Esophagus muscularis mucosa (tissue), 4 donors: ENCODE data around the gene NEURL3. TPM values are rescaled to one million over a fixed set of nuclear protein-coding genes. Genes with fewer than 3 reads are reported as not detected.

Experiments
- DNase-seq: peaks from one replicate; pipeline ENCODE4 v3.0.0-alpha.2; 2017; ENCODE audit errors: extremely low spot score
- H3K27ac ChIP-seq, 4 donors: fragments of 200-600 bp; sonication (generic); replicated peaks in 1 of 4; 1 replicate in 3 of 4; 2 replicates in 1 of 4; pipeline ENCODE4 v1.5.1; 2016 to 2019; ENCODE audit warnings: mild to moderate bottlenecking in 1 of 4
- H3K27me3 ChIP-seq, 4 donors: fragments of 200-600 bp; sonication (generic); one replicate each; pipeline versions ENCODE4 v1.5.1 to v1.6.0; 2016 to 2019
- H3K36me3 ChIP-seq, 4 donors: fragments of 200-600 bp; sonication (generic); one replicate each; pipeline ENCODE4 v1.5.1; 2016 to 2019
- H3K4me1 ChIP-seq, 4 donors: fragments of 200-600 bp; sonication (generic); one replicate each; pipeline ENCODE4 v1.5.1; 2016 to 2019
- H3K4me3 ChIP-seq, 4 donors: fragments of 200-600 bp; sonication (generic); 1 replicate in 2 of 4; 2 replicates in 2 of 4; pipeline ENCODE4 v1.5.1; 2016 to 2019; ENCODE audit warnings: mild to moderate bottlenecking in 4 of 4, moderate library complexity in 1 of 4
- H3K9me3 ChIP-seq, 4 donors: fragments of 200-600 bp; sonication (generic); 1 replicate in 3 of 4; 2 replicates in 1 of 4; pipeline ENCODE4 v1.5.1; 2016 to 2019
- EP300 ChIP-seq: sonication (generic); formaldehyde crosslinking; IDR thresholded peaks from one replicate; pipeline ENCODE4 v1.6.1; 2017; ENCODE audit warnings: antibody characterized with exemption
- POLR2A ChIP-seq: fragments of 450-650 bp; IDR thresholded peaks from one replicate; pipeline ENCODE4 v1.6.1; 2017; ENCODE audit warnings: antibody characterized with exemption, moderate library complexity, mild to moderate bottlenecking, low read depth
- POLR2AphosphoS5 ChIP-seq, 2 donors: sonication (generic); formaldehyde crosslinking; IDR thresholded peaks; one replicate each; pipeline ENCODE4 v1.6.1; 2017; ENCODE audit warnings: antibody characterized with exemption in 2 of 2
- WGBS: methylation state at CpG from one replicate; pipeline ENCODE4 v1.1.5; 2018; 5-methylcytosine and 5-hydroxymethylcytosine counted together
- intact Hi-C: fragments of 100-400 bp; cut with DNase I; formaldehyde crosslinking; loops from one replicate; pipeline ENCODE4 v1.15.1; 2023
- total RNA-seq, 4 donors: library from RNA; depleted of rRNA; stranded (reverse); fragments of >200 nt; gene quantifications; one replicate each; pipeline versions ENCODE4 v1.1.0 to v1.2.1, GENCODE V29; 2016
- TF ChIP-seq, protein P1 (sequence below), 3 experiments: fragments of 200-600 bp in 2 of 3; fragments of 450-650 bp in 1 of 3; sonication (generic) in 2 of 3; IDR thresholded peaks; one replicate each; pipeline ENCODE4 v1.5.1; 2017 to 2019; ENCODE audit warnings: antibody characterized with exemption in 3 of 3, mild to moderate bottlenecking in 2 of 3, moderate library complexity in 1 of 3

The NEURL3 gene
- total RNA-seq, 4 donors from 2014 or later: not detected

DNA sequence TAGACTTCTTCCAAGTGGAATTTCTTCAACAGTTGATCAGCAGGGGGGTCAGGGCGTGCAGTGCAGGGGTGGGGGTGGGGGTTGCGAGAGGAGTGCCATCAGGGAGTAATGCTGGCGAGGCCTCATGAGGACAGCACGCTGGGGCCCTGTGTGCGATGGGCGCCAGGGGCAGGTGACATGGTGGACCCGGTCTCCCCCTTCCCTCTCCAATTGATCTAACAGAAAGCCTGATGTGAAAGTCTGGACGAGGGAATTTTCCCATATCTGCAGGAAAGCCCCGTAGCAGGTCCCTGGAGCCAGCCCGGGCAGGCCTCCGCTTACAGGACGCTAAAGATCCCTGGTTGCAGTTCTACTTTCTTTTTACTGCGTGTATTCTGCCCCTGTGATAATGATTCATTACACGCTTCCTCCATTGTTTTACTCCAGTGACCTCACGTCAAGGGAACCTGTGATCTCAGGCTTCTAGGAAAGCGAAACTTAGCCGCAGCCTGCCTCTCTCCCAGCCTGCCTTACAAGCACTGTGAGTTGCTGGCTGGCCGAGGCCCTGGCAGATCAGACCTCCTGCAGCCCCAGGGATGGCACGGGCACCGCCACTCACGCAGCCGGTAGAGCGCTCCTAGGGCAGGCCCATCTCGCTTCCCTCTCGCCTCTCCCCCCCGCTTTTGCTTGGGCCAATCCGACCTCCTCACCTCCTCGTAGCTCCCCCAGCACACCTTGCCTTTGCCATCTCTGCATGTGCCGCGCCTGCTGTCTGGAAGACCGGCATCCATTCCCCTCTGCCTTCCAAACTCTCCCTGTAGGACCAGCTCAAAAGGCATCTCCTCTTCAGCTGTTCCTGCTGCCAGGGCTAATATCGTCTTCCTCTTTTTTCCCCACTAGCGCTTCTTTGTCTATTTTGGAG lies 19.2 kb downstream of the NEURL3 start:
- DNase-seq: no peak
- H3K36me3 ChIP-seq: no peaks in the 10 kb centered on the region
- WGBS: 17% methylated on average over 23 of the region's 33 CpGs
- TF ChIP-seq EP300 (no peak), POLR2AphosphoS5 (IDR thresholded peaks at IDR 0.05) (peak; percentile 80 to 85)
- intact Hi-C loops: no loop called here
- no peaks in the 10 kb centered on the region for H3K27me3 ChIP-seq
- peaks cover 0 to 6% (median 0%) of the 10 kb centered on the region in 4 donors for H3K9me3 ChIP-seq
- peak overlapping the region; percentile 79 to 87 (median 82) for H3K27ac ChIP-seq
- peak overlapping the region; percentile 53 to 60 (median 56) for H3K4me3 ChIP-seq
- peaks cover 3 to 18% (median 15%) of the 10 kb centered on the region in 4 donors for H3K4me1 ChIP-seq

- TF ChIP-seq POLR2A: no peak
- TF ChIP-seq POLR2AphosphoS5 (IDR thresholded peaks at IDR 0.05): no peak
- TF ChIP-seq, protein P1, sequence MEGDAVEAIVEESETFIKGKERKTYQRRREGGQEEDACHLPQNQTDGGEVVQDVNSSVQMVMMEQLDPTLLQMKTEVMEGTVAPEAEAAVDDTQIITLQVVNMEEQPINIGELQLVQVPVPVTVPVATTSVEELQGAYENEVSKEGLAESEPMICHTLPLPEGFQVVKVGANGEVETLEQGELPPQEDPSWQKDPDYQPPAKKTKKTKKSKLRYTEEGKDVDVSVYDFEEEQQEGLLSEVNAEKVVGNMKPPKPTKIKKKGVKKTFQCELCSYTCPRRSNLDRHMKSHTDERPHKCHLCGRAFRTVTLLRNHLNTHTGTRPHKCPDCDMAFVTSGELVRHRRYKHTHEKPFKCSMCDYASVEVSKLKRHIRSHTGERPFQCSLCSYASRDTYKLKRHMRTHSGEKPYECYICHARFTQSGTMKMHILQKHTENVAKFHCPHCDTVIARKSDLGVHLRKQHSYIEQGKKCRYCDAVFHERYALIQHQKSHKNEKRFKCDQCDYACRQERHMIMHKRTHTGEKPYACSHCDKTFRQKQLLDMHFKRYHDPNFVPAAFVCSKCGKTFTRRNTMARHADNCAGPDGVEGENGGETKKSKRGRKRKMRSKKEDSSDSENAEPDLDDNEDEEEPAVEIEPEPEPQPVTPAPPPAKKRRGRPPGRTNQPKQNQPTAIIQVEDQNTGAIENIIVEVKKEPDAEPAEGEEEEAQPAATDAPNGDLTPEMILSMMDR (IDR thresholded peaks at IDR 0.05): no peak
- TF ChIP-seq EP300: no peak
- Histone ChIP-seq H3K9me3 (peaks cover 0 to 2% (median 0%) of the 10 kb centered on the region in 4 donors), H3K36me3 (no peaks in the 10 kb centered on the region), H3K4me1 (peaks cover 3 to 18% (median 15%) of the 10 kb centered on the region in 4 donors), H3K27ac (peak overlapping the region; percentile 79 to 87 (median 82)), H3K4me3 (peak overlapping the region; percentile 53 to 60 (median 56)), H3K27me3 (no peaks in the 10 kb centered on the region)
- intact Hi-C loops: no loop called here
- DNase-seq: no peak
- WGBS: 91% methylated on average over 8 of the region's 9 CpGs
These were observed 19.8 kb downstream of the NEURL3 start for GRCh38 chr2:96485350-96485749.

DNA sequence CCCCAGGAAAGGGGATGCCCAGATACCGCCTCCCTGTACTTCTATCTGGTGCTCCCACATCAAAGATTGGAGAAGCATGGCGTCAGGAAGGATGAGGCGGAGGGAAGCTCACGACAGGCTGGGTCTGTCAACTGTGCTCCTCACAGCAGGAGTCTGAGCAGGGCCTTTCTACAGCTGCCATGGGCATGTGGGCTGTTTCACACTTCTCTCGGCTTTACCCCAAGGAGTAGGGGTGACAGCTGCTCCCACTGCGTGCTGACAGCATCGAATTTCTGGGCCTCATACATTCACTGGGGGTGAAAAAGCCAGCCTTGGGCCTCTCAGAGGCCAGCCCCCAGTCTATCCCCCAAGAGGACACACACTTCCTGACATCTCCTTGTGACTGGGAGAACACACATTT lies 21.1 kb downstream of the NEURL3 start:
- no peaks in the 10 kb centered on the region for H3K9me3 ChIP-seq
- H3K4me1 ChIP-seq: peaks cover 3 to 18% (median 15%) of the 10 kb centered on the region in 4 donors
- no peak for DNase-seq
- intact Hi-C loops: no loop called here
- no peaks in the 10 kb centered on the region for H3K36me3 ChIP-seq
- H3K27ac ChIP-seq: no peak overlapping the region
- TF ChIP-seq, protein P1 (IDR thresholded peaks at IDR 0.05): no peak
- TF ChIP-seq POLR2AphosphoS5 (IDR thresholded peaks at IDR 0.05): no peak
- TF ChIP-seq POLR2A: no peak
- TF ChIP-seq EP300: no peak
- no peaks in the 10 kb centered on the region for H3K27me3 ChIP-seq
- no peak overlapping the region for H3K4me3 ChIP-seq
- 79% methylated on average over 4 of the region's 7 CpGs for WGBS

GRCh38 chr2:96477458-96477857 lies 27.7 kb downstream of the NEURL3 start:
- no peak for DNase-seq
- no peaks in the 10 kb centered on the region for H3K27me3 ChIP-seq
- no peaks in the 10 kb centered on the region for H3K36me3 ChIP-seq
- intact Hi-C loops: no loop called here
- WGBS: 59% methylated on average over 1 of the region's 1 CpG
- no peaks in the 10 kb centered on the region for H3K4me1 ChIP-seq
- no peaks in the 10 kb centered on the region for H3K9me3 ChIP-seq
- TF ChIP-seq POLR2A (no peak), POLR2AphosphoS5 (IDR thresholded peaks at IDR 0.05) (no peak)
- TF ChIP-seq, protein P1 (IDR thresholded peaks at IDR 0.05): no peak
- H3K4me3 ChIP-seq: no peak overlapping the region
- no peak overlapping the region for H3K27ac ChIP-seq

- H3K27ac ChIP-seq: no peak overlapping the region
- WGBS: 90% methylated on average over 6 of the region's 6 CpGs
- DNase-seq: no peak
These were observed 33.4 kb downstream of the NEURL3 start for GRCh38 chr2:96471772-96472171.

More at GRCh38 chr2:96471772-96472171, 33.4 kb downstream of the NEURL3 start:
- Histone ChIP-seq H3K4me3 (no peak overlapping the region), H3K27me3 (peaks cover 0 to 17% (median 6%) of the 10 kb centered on the region in 4 donors), H3K9me3 (no peaks in the 10 kb centered on the region), H3K36me3 (no peaks in the 10 kb centered on the region), H3K4me1 (peaks cover 0 to 10% (median 6%) of the 10 kb centered on the region in 4 donors)
- intact Hi-C loops: loop anchor here (5.0 kb wide), 1 partner anchor 36 kb away; the partner anchor contains the start of gene NEURL3
- no peak for TF ChIP-seq EP300
- TF ChIP-seq, protein P1 (IDR thresholded peaks at IDR 0.05): no peak
- TF ChIP-seq POLR2AphosphoS5 (IDR thresholded peaks at IDR 0.05): no peak
- no peak for TF ChIP-seq POLR2A
